Measurements from ENCODE around the gene IL2RG. TPM values are rescaled to one million over a fixed set of nuclear protein-coding genes. Genes with fewer than 3 reads are reported as not detected.

IL2RG gene
- total and polyA plus RNA-seq, 2 donors (not counting 1 experiment from before 2014, with no cell fraction given): 297 to 419 TPM

GRCh38 chrX:71098302-71098701 lies 13.1 kb downstream of the IL2RG start:
- no peaks in the 10 kb centered on the region for H3K9me3 ChIP-seq (ENCODE audit: control extremely low read depth in 1 of 3, control insufficient read depth in 2 of 3, insufficient read depth in 1 of 3, low read length in 2 of 3)

GRCh38 chrX:71096760-71097032 lies 14.7 kb downstream of the IL2RG start:
- CTCF ChIA-PET: interaction anchor here (1.0 to 2.8 kb wide), 2 partner anchors 15 to 33 kb away, joined by 5 to 33 read pairs; partner anchors contain the start of gene IL2RG
- H2AFZ ChIP-seq (ENCODE audit: insufficient read depth, low read depth, low read length, poor library complexity, severe bottlenecking): peak overlapping the region; percentile 88
- POLR2A ChIA-PET: no interaction called here
- no peaks in the 10 kb centered on the region for H3K27me3 Mint-ChIP-seq
- no peak overlapping the region for H3K27ac Mint-ChIP-seq
- no peaks in the 10 kb centered on the region for H3K27me3 ChIP-seq (replicated peaks in 1 of 4; ENCODE audit: control extremely low read depth in 1 of 4, control insufficient read depth in 3 of 4, insufficient read depth in 4 of 4, low read length in 3 of 4)
- 0% methylated on average over 4 of the region's 9 CpGs for WGBS (ENCODE audit: insufficient coverage)
- H3K36me3 ChIP-seq (replicated peaks in 1 of 2; ENCODE audit: control extremely low read depth in 1 of 2, control insufficient read depth in 1 of 2, extremely low read depth in 1 of 2, insufficient read depth in 2 of 2, low read length in 1 of 2): no peaks in the 10 kb centered on the region
- no peak for DNase-seq
- H4K20me1 ChIP-seq (ENCODE audit: control insufficient read depth, insufficient read depth, low read length, poor library complexity, severe bottlenecking): no peaks in the 10 kb centered on the region
- peak overlapping the region; percentile 74 for H3K4me2 ChIP-seq (replicated peaks; ENCODE audit: low read depth, low read length, poor library complexity, severe bottlenecking)
- no peaks in the 10 kb centered on the region for H3K9me3 ChIP-seq (ENCODE audit: control extremely low read depth in 1 of 3, control insufficient read depth in 2 of 3, insufficient read depth in 1 of 3, low read length in 2 of 3)
- intact Hi-C loops (cut with micrococcal nuclease): loop anchor here (10.0 kb wide), 1 partner anchor 158 kb away; the partner anchor contains the start of gene ZMYM3
- TF ChIP-seq EZH2 (IDR thresholded peaks at IDR 0.05; ENCODE audit: borderline replicate concordance, insufficient read depth, low read depth, low read length, poor library complexity, severe bottlenecking) (no peak), CTCF (IDR thresholded peaks at IDR 0.05) (no peak)
- H3K79me2 ChIP-seq (ENCODE audit: control insufficient read depth, insufficient read depth, low read length): peaks cover 13% of the 10 kb centered on the region
- peak overlapping the region; percentile 57 for H3K9ac ChIP-seq (ENCODE audit: low read length)
- H3K27ac ChIP-seq (ENCODE audit: low read length in 2 of 2): no peak overlapping the region
- ATAC-seq (ENCODE audit: low read depth): no peak
- H3K4me3 Mint-ChIP-seq: peak overlapping the region; percentile 98
- peak overlapping the region in 4 of 5 experiments; percentile 49 to 73 (median 60) for H3K4me3 ChIP-seq (ENCODE audit: control extremely low read depth in 1 of 5, extremely low read depth in 1 of 5, insufficient read depth in 1 of 5, low read depth in 2 of 5, low read length in 4 of 5)
- H3K9me3 Mint-ChIP-seq (ENCODE audit: insufficient read depth): no peaks in the 10 kb centered on the region
- H3K4me1 ChIP-seq (ENCODE audit: control insufficient read depth in 2 of 2, insufficient read depth in 2 of 2, low read length in 2 of 2): peaks cover 13 to 28% of the 10 kb centered on the region in 2 donors
- peaks cover 31% of the 10 kb centered on the region for H3K4me1 Mint-ChIP-seq

More at GRCh38 chrX:71098302-71098701, 13.1 kb downstream of the IL2RG start:
- ATAC-seq (ENCODE audit: low read depth) (peak; percentile 43), DNase-seq (peak; percentile 81)
- H3K4me1 Mint-ChIP-seq: peaks cover 39% of the 10 kb centered on the region
- Histone ChIP-seq H3K27ac (ENCODE audit: low read length in 2 of 2) (no peak overlapping the region), H3K4me3 (ENCODE audit: control extremely low read depth in 1 of 5, extremely low read depth in 1 of 5, insufficient read depth in 1 of 5, low read depth in 2 of 5, low read length in 4 of 5) (no peak overlapping the region), H4K20me1 (ENCODE audit: control insufficient read depth, insufficient read depth, low read length, poor library complexity, severe bottlenecking) (no peaks in the 10 kb centered on the region), H3K79me2 (ENCODE audit: control insufficient read depth, insufficient read depth, low read length) (peaks cover 13% of the 10 kb centered on the region), H2AFZ (ENCODE audit: insufficient read depth, low read depth, low read length, poor library complexity, severe bottlenecking) (no peak overlapping the region), H3K36me3 (replicated peaks in 1 of 2; ENCODE audit: control extremely low read depth in 1 of 2, control insufficient read depth in 1 of 2, extremely low read depth in 1 of 2, insufficient read depth in 2 of 2, low read length in 1 of 2) (no peaks in the 10 kb centered on the region), H3K9ac (ENCODE audit: low read length) (no peak overlapping the region), H3K27me3 (replicated peaks in 1 of 4; ENCODE audit: control extremely low read depth in 1 of 4, control insufficient read depth in 3 of 4, insufficient read depth in 4 of 4, low read length in 3 of 4) (no peaks in the 10 kb centered on the region), H3K4me2 (replicated peaks; ENCODE audit: low read depth, low read length, poor library complexity, severe bottlenecking) (no peak overlapping the region), H3K4me1 (ENCODE audit: control insufficient read depth in 2 of 2, insufficient read depth in 2 of 2, low read length in 2 of 2) (peaks cover 20 to 35% of the 10 kb centered on the region in 2 donors)
- TF ChIP-seq CTCF (IDR thresholded peaks at IDR 0.05): peak; percentile 67
- no peak for TF ChIP-seq EZH2 (IDR thresholded peaks at IDR 0.05; ENCODE audit: borderline replicate concordance, insufficient read depth, low read depth, low read length, poor library complexity, severe bottlenecking)
- no peak overlapping the region for H3K4me3 Mint-ChIP-seq
- POLR2A ChIA-PET: interaction anchor here (0.8 kb wide), 1 partner anchor 13 kb away, joined by 3 read pairs; no protein-coding TSS in a partner anchor
- intact Hi-C loops (cut with micrococcal nuclease): loop anchor here (1.0 to 10.0 kb wide), 5 partner anchors 13 to 156 kb away; partner anchors contain the start of genes IL2RG and ZMYM3
- no peaks in the 10 kb centered on the region for H3K9me3 Mint-ChIP-seq (ENCODE audit: insufficient read depth)
- H3K27ac Mint-ChIP-seq: peak overlapping the region; percentile 59
- H3K27me3 Mint-ChIP-seq: no peaks in the 10 kb centered on the region
- no CpG with 5 or more reads among the region's 2 CpGs for WGBS (ENCODE audit: insufficient coverage)
- CTCF ChIA-PET: interaction anchor here (1.0 to 2.8 kb wide), 5 partner anchors 20 to 83 kb away, joined by 3 to 33 read pairs (median 7); partner anchors contain the start of gene MED12

All from B cell (primary cell).